Stimulated activated CD8-positive, alpha-beta memory T cell treated with anti-CD3 and anti-CD28 coated beads, Interleukin-12 subunit alpha, Interleukin-12 subunit beta, amount 100 ng/mL, for 4 hours (primary cell): Measurements from ENCODE around the gene SEC11A.
"Not testable (repeated sequence)": the region's sequence is repeated elsewhere in the genome, so short reads cannot be mapped to it uniquely, and the experiment has no call there.

Source experiments
- DNase-seq: peaks from one replicate; pipeline ENCODE4 v3.0.0-alpha.2; 2020; ENCODE audit warnings: low read depth

Gene SEC11A

GRCh38 chr15:84681831-84682230 lies 34.1 kb downstream of the SEC11A start:
- no peak for DNase-seq

GRCh38 chr15:84671211-84671610 lies 44.7 kb downstream of the SEC11A start:
- no peak for DNase-seq

GRCh38 chr15:84669726-84670125 lies 46.2 kb downstream of the SEC11A start:
- no peak for DNase-seq

GRCh38 chr15:84668221-84668982 lies 47.5 kb downstream of the SEC11A start:
- no peak for DNase-seq

GRCh38 chr15:84666373-84666772 lies 49.6 kb downstream of the SEC11A start:
- no peak for DNase-seq

GRCh38 chr15:84661001-84661400 lies 54.9 kb downstream of the SEC11A start:
- no peak for DNase-seq

GRCh38 chr15:84659904-84660781 lies 55.8 kb downstream of the SEC11A start:
- DNase-seq, result no peak

GRCh38 chr15:84658788-84659411 lies 57.0 kb downstream of the SEC11A start:
- DNase-seq, result no peak

- peak; percentile 73 for DNase-seq
These were observed 57.7 kb downstream of the SEC11A start, which contains the start of gene NMB for GRCh38 chr15:84658080-84658787. Gene NMB, minus strand, starts transcription at chr15:84658199. Its CDS starts 47 bp downstream, at chr15:84658152.

- DNase-seq, result no peak
These were observed 58.2 kb downstream of the SEC11A start for GRCh38 chr15:84657748-84658079.

GRCh38 chr15:84656972-84657371 lies 59.0 kb downstream of the SEC11A start:
- no peak for DNase-seq

GRCh38 chr15:84654689-84655453 lies 61.1 kb downstream of the SEC11A start:
- DNase-seq, result peak; percentile 55

GRCh38 chr15:84653910-84654688 lies 61.8 kb downstream of the SEC11A start, which contains the start of gene WDR73:
Gene WDR73, minus strand, starts transcription at chr15:84654283. Its CDS starts 9 bp downstream, at chr15:84654274.
- DNase-seq, result peak; percentile 97

GRCh38 chr15:84653584-84653909 lies 62.4 kb downstream of the SEC11A start:
- no peak for DNase-seq

GRCh38 chr15:84649706-84650105 lies 66.2 kb downstream of the SEC11A start:
- no peak for DNase-seq

- DNase-seq, result no peak
These were observed 67.4 kb downstream of the SEC11A start for GRCh38 chr15:84648539-84648938.

GRCh38 chr15:84647726-84648125 lies 68.2 kb downstream of the SEC11A start:
- DNase-seq, result no peak

GRCh38 chr15:84645997-84646396 lies 69.9 kb downstream of the SEC11A start:
- no peak for DNase-seq

- DNase-seq, result no peak
These were observed 70.4 kb downstream of the SEC11A start for GRCh38 chr15:84645496-84645895.

GRCh38 chr15:84643838-84644237 lies 72.1 kb downstream of the SEC11A start:
- DNase-seq, result no peak

- not testable (repeated sequence) for DNase-seq
These were observed 73.3 kb downstream of the SEC11A start for GRCh38 chr15:84642640-84643039.
